AML-193 (cell line): ENCODE data around the gene SPINT1.
A peak's percentile ranks its signal among the peaks of the same experiment; 100 is the strongest.
"Not testable (repeated sequence)": the region's sequence is repeated elsewhere in the genome, so short reads cannot be mapped to it uniquely, and the experiment has no call there.

ENCODE experiments used
- DNase-seq, 2 experiments: peaks; one replicate each; lab custom pipeline; 2025; lab: John Stamatoyannopoulos, UW

The SPINT1 gene

DNA sequence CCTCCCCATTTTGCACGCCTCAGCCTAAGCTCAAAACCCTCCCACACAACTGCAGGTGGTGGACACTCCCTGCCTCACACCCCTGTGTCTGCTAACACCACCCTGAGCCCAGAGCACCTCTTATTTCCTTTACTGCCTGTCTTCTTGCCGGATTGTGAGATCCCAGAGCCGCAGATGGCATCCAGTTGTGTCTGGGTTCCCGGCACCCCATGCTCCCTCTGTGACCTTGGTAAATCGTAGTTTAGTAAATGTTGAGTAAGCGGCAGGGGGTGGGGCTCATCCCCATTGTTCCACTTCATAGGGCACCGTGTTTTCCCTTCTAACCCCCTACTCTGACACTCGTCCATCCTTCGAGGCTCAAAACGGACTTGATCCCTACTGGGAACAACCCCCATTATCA, 14.9 kb downstream of the SPINT1 start:
- DNase-seq = no peak

DNA sequence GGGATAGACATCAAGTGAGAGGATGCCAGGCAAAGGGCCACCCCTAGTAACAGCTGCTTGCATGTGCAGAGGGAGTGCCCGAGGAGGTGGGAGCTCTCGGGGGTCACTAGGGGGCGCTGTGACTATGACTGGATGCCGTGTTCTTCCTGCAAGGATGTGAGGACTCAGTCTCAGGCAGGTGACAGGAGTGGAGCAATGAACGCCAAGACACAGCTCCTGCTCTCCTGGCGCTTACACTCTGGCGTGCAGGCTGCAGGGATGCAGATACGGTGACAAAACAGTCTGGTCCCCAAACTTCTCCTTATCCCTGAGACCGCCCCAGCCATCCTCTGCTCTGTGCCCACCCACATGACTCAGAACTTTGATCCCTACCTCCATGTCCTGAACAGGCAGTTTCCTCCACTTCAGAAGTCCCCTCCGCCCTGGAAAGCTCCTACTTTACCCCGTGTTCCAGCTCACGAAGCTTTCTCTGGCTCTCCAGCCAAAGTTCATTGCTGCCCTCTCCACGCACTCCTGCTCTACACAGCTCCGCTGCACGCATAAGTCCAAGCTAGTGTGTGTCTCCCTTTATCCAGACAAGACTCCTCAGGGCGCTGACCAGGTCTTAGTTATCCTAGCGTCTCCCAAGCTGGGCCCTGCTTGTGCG, 15.5 kb downstream of the SPINT1 start:
- DNase-seq = peak; percentile 54 to 59

- not testable (repeated sequence) for DNase-seq
These were observed 17.3 kb downstream of the SPINT1 start for GRCh38 chr15:40861147-40861546.

GRCh38 chr15:40863660-40864270, 19.9 kb downstream of the SPINT1 start:
- DNase-seq = no peak

GRCh38 chr15:40867199-40867598, 23.4 kb downstream of the SPINT1 start:
- no peak for DNase-seq

DNA sequence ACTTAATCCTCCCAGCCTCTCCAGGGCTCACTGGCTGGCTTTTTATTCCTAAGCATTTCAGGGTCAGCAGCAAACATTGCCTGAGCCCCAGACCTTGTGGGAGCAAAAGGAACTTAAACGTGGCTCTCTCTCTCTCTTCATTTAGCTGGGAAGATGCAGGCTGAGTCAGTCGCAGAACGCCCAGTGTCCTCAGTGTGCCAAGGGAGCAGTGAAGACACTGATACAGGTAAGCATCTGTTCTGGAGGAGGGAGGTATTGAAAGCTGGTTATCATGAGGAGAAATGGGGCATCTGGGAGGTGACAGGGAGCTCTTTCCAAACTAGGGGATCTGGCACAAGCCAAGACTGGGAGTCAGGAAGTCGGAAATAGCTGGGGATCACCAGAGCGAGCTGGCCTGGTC, 25.8 kb downstream of the SPINT1 start:
- DNase-seq = no peak

GRCh38 chr15:40870716-40871115, 26.9 kb downstream of the SPINT1 start:
- no peak for DNase-seq

- no peak for DNase-seq
These were observed 28.1 kb downstream of the SPINT1 start for GRCh38 chr15:40871749-40872617.

- no peak for DNase-seq
These were observed 29.2 kb downstream of the SPINT1 start for GRCh38 chr15:40872791-40873693.

GRCh38 chr15:40873694-40874561, 30.1 kb downstream of the SPINT1 start, which contains the start of gene RHOV:
Gene RHOV, minus strand, starts transcription at chr15:40874234. Its CDS starts 95 bp downstream, at chr15:40874139.
- DNase-seq = peak; percentile 14 to 18

DNA sequence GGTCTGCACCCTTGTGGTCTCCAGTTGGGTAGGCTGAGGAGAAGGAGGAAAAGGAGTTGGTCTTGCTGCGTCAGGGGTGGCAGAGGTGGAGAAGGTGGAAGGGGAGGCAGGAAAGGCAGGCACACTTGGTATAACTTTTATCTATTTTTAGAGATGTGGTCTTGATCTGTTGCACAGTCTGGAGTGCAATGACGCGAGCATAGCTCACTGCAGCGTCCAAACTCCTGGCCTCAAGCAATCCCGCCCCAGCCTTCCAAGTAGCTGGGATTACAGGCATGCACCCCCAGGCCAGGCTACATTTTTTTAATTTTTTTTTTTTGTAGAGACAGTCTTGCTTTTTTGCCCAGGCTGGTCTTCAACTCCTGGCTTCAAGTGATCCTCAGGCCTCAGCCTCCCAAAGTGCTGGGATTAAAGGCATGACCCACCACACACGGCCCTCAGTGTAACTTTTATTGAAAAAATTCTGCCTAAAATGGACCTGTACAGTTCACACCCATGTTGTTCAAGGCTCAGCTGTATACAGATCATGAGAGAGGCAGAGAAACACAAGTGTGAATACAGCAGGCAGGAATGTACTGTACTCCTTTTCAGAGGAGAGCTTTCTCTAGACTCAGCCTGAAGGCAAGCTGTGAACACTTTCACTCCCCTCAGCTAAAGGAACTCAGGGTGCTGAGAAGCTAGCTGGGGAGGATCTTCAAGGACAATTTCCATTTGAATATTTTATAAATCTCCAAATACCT, 32.3 kb downstream of the SPINT1 start:
- no peak for DNase-seq

GRCh38 chr15:40877694-40878093, 33.8 kb downstream of the SPINT1 start:
- DNase-seq = no peak

GRCh38 chr15:40878785-40879184, 34.9 kb downstream of the SPINT1 start:
- peak in 1 of 2 experiments; percentile 3 for DNase-seq

DNA sequence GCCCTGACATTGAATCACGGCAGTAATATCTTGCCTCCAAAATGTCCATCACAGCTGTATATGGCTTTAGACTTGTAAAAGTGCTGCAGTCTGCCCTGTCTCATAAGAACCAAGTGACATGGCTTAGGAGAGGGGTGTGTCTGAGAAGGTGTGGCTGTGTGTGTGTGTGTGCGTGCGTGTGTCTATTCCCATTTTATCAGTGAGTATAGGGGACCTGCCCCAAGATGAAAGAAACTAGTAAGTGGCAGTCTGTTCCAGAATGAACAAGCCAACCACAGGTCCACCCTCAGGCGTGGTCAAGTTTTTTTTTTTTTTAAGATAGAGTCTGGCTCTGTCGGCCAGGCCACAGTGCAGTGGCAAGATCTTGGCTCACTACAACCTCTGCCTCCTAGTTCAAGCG, 35.8 kb downstream of the SPINT1 start:
- DNase-seq = no peak

- DNase-seq = no peak
These were observed 37.5 kb downstream of the SPINT1 start for GRCh38 chr15:40881351-40881750.

DNA sequence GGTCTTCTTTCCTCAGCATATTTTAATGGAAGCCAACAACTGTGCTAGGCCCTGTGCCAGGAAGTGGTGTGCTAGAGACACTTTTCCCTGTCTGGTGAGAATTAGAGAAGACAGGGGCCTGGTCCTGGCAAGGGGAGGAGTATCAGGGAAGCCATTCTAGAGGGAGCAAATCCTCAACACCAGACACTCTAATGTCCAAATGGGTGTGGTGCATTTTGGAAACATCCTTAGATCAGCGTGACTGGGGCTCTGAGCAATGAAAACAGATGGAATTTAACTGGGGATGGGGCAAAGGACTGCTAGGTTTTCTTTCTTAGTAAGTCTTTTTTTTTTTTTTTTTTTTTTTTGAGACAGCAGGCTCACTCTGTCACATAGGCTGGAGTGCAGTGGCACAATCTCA, 42.7 kb downstream of the SPINT1 start:
- no peak for DNase-seq

DNA sequence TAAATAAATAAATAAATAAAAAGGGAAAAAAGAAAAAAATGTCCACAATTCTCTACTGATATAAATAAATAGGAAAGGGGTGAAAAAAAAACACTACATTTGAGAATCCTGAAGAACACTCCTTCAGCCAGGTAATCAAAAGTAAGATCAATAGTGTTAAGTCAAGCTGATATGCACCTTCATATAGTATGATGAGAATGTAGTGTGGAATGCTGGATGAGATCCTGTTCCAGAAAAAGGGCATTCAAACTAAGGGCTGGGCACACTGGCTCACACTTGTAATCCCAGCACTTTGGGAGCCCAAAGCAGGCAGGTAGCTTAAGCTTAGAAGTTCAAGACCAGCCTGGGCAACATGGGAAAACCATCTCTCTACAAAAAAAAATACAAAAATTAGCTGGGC, 45.3 kb downstream of the SPINT1 start:
- no peak for DNase-seq

- no peak for DNase-seq
These were observed 47.3 kb downstream of the SPINT1 start for GRCh38 chr15:40891138-40891537.

- peak; percentile 51 to 55 for DNase-seq
These were observed 48.1 kb downstream of the SPINT1 start for GRCh38 chr15:40891810-40892446.
